Fibroblast of the aortic adventitia (primary cell): ENCODE results near the gene ARID1B. TPM values are rescaled to one million over a fixed set of nuclear protein-coding genes. Genes with fewer than 3 reads are reported as not detected.
A peak's percentile ranks its signal among the peaks of the same experiment; 100 is the strongest.
"Not testable (repeated sequence)": the region's sequence is repeated elsewhere in the genome, so short reads cannot be mapped to it uniquely, and the experiment has no call there.

ENCODE experiments used
- DNase-seq: peaks from one replicate; pipeline ENCODE4 v3.0.0-alpha.2; 2010; ENCODE audit warnings: low read depth
- H3K4me3 ChIP-seq: 2 replicates; pipeline ENCODE4 v1.5.1; 2011; ENCODE audit warnings: low read depth, mild to moderate bottlenecking, control low read depth, low read length, moderate library complexity
- total RNA-seq: library from RNA; depleted of rRNA; stranded (reverse); fragments of >200 nt; gene quantifications from 2 replicates; pipeline ENCODE4 v1.2.3, GENCODE V29; 2012; ENCODE audit warnings: low replicate concordance
- TF ChIP-seq, protein P1 (sequence below): IDR thresholded peaks from 2 replicates; pipeline ENCODE4 v1.5.1; 2011; ENCODE audit warnings: mild to moderate bottlenecking, low read length, control low read depth, inconsistent platforms; ENCODE audit not compliant: insufficient read depth

Gene ARID1B
- total RNA-seq, 1 donor: 55.9 TPM

DNA sequence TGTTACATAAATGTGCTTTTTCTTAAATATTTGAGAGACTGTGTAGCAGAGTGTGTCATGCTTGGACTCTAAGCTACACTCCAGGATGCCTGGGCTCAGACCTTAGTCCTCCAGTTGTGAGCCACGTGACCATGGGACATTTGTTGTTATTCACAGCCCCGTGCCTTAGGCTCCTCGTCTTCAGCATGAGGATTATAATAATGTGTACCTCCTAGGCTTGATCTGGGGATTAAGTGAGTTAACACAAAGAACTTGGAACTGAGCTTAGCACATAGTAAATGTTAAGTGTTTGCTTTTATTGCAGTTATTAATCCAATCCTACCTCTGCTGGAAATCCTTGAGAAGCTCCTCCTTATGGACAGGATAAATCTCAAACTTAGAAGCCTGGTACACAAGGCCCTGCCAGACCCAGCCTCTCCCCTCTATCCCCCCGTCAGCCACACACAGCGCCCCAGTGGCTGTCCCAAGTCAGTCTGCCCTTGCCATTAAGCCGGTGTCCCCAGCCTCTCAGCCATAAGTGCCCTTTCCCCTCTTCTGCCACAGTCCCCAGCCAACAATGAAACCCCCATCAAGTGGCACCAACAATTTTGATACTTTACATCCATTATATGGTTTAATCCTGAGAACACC is 368.6 kb downstream of the ARID1B start:
- TF ChIP-seq, protein P1, sequence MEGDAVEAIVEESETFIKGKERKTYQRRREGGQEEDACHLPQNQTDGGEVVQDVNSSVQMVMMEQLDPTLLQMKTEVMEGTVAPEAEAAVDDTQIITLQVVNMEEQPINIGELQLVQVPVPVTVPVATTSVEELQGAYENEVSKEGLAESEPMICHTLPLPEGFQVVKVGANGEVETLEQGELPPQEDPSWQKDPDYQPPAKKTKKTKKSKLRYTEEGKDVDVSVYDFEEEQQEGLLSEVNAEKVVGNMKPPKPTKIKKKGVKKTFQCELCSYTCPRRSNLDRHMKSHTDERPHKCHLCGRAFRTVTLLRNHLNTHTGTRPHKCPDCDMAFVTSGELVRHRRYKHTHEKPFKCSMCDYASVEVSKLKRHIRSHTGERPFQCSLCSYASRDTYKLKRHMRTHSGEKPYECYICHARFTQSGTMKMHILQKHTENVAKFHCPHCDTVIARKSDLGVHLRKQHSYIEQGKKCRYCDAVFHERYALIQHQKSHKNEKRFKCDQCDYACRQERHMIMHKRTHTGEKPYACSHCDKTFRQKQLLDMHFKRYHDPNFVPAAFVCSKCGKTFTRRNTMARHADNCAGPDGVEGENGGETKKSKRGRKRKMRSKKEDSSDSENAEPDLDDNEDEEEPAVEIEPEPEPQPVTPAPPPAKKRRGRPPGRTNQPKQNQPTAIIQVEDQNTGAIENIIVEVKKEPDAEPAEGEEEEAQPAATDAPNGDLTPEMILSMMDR: no peak
- peak; percentile 52 for DNase-seq
- no peak overlapping the region for H3K4me3 ChIP-seq

DNA sequence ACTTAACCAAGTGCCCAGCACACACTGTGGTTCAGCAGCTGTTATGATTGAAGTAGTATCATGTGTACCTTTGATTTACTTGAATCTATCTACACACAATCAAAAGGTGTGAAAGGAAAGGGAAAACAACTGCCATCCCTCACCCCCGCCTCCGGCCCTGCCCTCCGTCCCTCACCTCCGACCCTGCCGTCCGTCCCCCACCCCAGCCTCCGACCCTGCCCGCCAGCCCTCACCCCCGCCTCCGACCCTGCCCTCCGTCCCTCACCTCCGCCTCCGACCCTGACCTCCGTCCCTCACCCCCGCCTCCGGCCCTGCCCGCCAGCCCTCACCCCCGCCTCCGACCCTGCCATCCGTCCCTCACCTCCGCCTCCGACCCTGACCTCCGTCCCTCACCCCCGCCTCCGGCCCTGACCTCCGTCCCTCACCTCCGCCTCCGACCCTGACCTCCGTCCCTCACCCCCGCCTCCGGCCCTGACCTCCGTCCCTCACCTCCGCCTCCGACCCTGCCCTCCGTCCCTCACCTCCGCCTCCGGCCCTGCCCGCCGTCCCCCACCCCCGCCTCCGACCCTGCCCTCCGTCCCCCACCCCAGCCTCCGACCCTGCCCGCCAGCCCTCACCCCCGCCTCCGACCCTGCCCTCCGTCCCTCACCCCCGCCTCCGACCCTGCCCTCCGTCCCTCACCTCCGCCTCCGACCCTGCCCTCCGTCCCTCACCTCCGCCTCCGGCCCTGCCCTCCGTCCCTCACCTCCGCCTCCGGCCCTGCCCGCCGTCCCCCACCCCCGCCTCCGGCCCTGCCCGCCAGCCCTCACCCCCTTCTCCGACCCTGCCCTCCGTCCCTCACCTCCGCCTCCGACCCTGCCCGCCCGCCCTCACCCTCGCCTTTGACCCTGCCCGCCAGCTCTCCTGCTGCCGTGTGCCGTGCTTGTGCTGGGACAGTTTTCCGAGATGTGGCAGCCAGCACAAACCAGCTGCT is 370.2 kb downstream of the ARID1B start:
- not testable (repeated sequence) for H3K4me3 ChIP-seq, DNase-seq

DNA sequence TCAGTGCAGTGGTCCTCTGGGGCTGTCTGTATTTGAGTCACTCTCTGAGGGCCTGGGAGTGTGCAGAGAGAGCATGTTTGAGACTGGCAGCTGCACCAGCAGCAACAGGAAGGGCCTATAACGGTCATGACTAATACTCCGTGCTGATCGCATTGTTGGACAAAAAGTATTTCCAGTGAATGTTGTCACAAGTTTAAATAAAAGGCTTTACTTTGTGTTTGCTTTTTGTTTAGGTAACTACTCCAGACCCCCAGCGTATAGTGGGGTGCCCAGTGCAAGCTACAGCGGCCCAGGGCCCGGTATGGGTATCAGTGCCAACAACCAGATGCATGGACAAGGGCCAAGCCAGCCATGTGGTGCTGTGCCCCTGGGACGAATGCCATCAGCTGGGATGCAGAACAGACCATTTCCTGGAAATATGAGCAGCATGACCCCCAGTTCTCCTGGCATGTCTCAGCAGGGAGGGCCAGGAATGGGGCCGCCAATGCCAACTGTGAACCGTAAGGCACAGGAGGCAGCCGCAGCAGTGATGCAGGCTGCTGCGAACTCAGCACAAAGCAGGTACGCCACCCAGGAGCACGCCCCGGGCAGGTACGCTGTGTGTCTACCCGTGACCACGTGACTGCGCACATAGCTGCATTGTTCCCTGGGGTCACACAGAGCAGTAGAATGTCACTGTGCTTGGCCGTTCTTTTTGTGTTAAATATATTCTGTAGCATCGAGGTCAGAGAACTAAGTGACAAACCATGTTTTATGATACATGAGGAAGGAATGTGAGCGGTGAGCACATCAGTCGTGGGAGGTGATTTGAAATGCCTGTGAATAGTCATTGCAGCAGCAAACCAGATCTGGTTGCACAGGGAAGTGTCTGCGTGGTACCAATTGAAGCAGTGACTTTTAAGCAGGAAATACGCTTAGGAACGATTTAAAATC is 371.5 kb downstream of the ARID1B start:
- TF ChIP-seq, protein P1: no peak
- DNase-seq: peak; percentile 90
- no peak overlapping the region for H3K4me3 ChIP-seq

DNA sequence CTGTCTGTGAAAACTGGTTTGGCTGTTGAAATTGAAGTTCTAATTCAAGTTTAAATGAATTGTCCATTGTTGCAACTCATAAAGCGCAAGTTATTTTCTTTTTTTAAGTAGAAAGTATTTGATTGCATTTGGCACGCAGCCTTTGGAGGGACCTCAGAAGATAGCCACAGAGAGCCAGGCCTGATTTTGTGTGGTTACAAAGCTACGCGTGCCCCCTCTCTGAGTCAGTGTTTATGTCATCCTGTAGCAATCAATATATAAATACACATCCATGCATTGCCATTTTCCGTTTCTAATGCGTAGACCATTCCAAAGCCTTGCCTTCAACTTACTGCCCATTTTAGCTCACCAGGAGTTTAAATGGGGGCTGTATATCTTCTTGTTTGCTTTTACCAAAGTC is 372.9 kb downstream of the ARID1B start:
- TF ChIP-seq, protein P1: no peak
- no peak overlapping the region for H3K4me3 ChIP-seq
- no peak for DNase-seq

DNA sequence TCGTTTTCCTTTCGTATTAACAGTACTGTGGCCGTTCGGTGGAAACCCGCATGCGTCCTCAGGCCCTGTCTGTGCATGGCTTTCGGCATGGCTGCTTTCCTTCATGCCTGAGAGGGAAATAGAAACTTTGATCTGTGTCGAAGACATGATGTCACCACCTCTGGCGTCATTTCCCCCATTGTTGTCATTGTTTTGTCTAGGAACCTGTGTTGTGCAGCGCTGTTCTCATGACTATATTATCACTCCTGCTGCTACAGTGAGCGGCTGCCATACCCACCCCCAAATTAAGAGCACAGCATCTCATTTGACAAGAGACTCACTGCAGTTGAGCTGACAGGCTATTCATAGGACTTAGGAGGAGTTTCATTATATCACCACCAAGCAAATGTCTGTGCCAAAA is 373.9 kb downstream of the ARID1B start:
- no peak overlapping the region for H3K4me3 ChIP-seq
- TF ChIP-seq, protein P1: no peak
- peak; percentile 66 for DNase-seq

DNA sequence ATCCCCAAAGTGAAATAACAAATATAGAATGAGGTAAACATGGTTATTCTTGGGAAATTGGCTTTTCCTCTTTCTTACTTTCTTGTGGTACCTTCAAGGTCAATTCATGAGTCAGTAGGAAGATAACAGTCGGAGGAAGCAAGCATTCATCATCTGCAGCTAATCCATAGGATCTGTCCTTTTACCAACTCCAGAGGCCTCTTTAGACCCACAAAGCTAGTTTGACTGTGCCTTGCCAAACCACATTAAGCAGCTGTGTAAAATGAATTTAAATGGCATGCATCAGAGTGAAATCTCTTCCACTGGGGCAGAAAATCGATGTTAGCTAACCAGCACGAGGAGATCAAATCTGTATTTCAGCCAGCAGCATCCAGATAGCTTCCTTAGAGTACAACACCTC is 374.8 kb downstream of the ARID1B start:
- H3K4me3 ChIP-seq: no peak overlapping the region
- TF ChIP-seq, protein P1: no peak
- DNase-seq: peak; percentile 90
